GM21526 (cell line): Measurements from ENCODE around the gene EYS.
"Not testable (repeated sequence)": the region's sequence is repeated elsewhere in the genome, so short reads cannot be mapped to it uniquely, and the experiment has no call there.

Experiments used
- ATAC-seq: cut with Tn5 transposase; IDR thresholded peaks from one replicate; pipeline ENCODE4 v1.9.1; 2021; ENCODE audit warnings: moderate library complexity; ENCODE audit not compliant: unreplicated experiment, low FRiP score

The EYS gene

DNA sequence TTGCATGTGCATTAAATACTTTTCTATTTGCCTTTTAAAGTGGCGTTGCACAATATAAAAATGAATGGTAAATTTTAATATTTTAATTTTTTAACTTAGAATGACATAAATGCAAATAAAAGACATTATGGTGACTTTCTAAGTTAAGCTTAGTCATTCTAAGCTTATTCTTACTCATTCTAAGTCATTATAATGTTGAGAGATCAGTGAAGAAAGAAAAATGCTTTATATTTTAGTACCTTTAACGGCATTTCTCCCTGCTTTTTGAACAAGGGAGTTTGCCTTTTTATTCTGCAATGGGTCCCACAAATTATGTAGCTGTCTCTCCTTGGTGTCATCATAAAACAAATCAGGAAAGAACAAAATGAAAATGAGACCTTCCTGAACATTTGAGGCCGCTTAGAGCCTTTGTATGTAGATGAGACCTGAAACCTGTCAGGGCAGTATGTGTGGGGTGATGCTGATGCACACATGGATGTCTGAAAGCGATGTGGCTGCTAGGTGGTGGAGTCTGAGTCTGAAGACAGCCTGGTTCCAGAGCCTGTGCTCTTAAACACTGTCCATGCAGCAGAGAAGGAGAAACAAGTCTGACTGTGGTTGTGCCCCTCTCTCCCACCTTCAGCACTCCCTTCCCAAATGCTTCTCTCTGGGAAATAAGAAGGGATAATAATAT is 1913.4 kb downstream of the EYS start:
- no peak for ATAC-seq

DNA sequence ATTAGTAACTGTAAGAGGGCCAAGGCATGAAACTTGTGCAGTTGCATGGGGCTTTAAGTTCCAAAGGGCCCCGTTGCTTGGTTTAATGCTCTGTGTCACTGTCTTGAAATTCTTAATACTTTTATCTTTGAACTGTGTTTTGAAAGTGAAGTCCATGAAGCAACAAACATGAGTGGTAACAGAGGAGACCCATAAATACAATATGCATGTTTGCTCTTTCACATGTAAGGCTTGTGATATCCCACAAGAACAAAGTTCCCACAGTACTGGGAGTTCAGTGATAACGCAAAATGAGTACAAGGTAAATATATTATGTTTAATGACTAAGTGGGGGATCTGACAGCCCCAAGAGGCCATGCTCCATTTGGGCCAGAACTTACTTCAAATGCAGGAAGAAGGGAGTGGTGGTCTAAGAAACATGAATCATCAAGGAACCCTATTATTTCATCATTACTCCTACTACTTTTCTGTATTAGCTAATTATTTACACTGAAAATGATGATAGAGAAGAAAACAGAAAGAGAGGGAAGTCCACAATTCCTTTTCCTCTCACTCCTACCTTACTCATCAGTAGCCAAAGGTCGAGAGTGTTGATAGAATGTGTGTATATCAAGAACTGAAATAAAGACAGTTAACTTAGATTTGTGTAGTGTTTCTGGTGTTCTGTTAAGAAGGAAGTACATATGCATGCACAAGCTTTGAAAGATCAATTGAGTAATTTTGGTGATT is 1914.1 kb downstream of the EYS start:
- ATAC-seq, result no peak

DNA sequence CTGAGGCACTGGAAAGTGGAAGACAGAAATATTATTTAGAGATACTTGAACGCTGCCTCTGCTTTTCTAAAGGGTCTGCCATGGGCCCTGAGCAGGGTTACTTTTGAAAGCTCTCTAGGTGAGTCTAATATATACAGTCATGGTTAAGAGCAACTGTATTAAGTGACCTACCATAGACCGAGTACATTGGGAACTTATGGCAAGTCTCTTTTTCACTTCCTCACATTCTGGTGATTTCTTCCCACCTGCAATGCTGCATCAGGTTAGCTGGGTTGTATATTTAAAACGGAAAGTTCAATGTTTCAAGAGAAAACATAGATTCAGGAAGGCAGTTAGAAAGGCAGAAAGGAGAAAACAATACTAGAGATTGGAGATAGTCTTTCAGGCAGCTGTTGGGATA is 1916.7 kb downstream of the EYS start:
- ATAC-seq, result peak; percentile 71

DNA sequence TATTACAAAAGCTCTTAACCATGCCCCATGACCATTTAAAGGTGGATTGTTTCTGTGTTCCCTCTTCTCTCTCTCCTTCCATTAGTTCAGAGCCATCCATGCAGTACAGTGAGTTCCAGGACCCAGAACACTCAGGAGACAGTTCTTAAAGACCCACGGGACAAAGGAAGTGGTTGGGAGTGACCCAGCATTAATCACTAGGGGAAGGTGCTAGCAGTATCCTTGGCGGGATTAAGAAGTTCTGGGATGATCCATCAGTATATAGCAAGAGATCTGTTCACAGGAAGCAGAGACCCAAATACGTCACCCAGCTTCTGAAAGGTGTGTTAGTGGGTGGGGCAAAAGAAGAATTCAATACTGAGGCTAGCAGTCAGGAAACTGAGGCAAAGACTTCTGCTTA is 1917.3 kb downstream of the EYS start:
- ATAC-seq, result no peak

DNA sequence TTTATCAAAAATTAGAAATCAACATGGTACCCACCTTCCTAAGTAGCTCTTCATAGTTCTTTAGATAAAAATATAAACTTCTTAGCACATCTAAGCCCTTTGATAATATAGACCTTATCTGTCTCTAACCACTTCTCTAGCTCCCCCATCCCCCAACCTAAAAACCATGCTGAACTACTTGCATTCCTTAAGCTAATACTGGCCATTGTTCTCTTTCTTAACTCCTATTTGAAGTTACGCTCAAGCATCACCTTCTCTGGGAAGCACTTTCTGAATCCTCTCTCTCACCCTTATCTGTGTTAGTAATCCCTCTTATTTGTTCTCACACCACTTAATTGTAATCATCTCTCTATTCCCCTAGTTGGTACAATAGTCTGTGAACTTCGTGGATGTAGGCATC is 1918.5 kb downstream of the EYS start:
- no peak for ATAC-seq

DNA sequence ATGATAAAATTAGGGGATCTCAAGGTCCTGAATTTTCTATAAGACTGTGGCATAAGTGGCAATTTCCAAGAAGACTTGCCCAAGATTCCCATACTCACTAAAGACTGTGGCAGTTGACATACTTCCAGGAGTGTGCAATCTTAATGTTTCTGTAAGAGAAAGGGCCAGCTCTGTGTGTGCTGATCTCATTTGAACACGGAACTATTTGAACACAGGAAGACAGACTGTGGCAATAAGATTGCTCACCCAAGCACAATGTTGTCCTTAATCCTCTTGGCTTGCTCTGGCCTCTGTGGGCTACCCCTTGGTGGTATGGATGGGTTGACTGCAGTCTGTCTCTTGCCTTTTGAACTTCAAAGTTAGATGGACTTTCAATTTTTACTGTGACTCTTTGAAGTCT is 1920.0 kb downstream of the EYS start:
- no peak for ATAC-seq

DNA sequence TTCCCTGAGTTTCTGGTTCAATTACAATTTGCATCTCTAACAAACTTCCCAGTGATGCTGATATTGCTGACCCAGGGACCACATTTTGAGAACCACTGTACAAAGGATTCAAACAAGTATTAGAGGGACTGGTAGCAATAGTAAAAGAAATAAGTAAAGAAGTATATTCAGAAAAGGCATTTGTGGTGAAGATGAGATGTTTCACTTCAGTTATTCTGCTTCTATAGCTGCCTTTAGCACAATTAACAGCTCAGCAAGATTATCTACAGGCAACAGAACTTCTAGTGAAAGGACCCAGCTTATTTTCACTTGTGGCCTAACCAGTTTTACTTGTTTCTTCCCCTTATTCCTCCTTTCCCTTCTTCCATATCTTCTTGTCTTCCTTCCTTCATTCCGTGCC is 1922.0 kb downstream of the EYS start:
- no peak for ATAC-seq

DNA sequence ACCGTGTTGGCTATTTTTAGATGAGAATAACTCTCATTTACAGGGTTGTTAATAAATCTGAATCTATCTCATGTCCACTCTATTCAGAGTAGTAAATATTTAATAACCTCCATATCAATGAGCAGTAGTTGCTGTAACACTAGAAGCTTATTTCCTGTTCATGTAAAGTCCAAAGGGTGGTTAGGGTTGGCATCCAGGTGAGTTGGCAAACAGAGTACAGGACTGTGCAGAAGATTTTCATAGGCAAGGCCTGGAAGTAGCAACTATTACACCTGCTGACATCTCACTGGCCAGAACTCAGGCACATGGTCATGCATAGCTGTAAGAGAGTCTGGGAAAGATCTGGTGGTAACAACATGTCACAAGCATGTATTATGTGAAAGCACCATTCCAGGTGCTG is 1923.9 kb downstream of the EYS start:
- no peak for ATAC-seq

DNA sequence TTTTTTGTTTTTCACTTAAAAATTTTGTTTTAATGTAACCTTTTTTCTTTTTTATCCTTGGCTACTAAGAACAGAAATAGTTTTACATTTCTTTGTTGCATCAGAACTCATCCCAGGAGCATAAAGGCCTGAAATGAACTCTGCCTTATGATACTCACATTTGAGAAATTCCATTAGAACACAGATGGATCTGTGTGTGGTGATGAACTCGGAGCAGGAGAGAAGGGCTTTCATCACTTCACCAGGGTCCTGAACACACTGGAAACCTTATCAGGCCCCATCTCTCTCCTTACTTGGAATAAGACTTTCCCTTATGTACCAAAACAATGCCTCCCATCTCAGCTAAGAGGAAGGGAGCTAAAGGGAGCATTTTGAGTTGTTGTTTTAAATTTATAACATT is 1932.1 kb downstream of the EYS start:
- no peak for ATAC-seq

DNA sequence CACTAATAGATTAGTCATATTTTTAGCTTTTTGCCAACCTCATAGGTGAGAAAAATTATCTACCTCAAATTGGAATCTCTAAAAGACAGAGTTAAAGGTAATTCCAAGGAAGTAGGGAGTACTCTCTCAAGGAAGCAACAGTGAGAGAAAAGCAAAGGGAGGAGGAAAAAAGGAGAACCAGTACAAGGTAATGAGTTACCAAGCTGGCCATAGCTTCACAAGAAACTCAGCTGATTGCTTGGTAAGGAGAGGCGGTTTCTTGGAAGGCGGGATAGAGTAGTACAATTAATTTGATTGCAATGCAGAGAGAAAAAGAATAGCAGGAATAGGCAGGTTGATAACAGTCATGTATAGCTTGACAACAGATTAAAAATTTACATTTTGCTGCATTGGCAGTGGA is 1933.8 kb downstream of the EYS start:
- no peak for ATAC-seq

DNA sequence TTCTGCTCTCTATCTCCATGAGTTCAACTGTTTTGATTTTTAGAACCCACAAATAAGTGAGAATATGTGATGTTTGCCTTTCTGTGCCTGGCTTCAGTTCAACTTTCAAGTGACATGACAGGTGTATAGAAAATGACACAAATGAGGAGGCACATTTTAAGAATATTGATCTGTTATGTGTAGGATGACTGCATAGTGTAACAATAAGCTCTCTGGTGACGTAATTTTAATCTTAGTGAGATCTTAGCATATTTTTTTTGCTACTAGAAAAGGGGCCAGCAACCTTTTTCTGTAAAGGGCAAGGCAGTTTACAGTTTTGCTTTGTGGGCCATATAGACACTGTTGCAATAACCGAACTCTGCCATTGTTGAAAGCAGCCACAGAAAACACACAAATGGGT is 1941.2 kb downstream of the EYS start:
- no peak for ATAC-seq

DNA sequence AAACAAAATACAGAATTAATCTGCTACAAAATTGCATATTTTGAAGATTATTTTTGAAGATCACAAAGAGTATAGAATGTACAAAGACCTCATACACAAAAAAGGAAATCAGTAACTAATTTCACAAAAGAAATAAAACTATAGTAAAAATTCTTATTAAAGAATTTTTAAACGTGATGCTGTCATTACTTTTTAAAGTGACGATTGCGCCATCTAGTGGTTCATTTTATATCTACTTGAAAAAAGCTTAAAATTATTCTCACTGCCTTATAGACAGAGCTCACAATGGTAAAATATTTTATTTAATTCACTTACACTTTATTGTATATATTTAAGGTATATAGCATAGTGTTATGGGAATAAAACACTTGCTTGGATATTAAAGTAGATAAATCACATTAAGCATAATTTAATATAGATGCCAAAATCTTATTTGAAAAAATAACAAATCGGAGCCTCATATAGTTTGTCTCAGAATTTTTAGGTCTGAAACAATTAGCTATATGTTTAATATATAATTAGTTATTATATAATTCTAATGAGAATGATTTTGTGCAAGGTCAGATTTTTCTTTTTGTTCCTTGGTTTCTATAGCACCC is 1942.6 kb downstream of the EYS start:
- no peak for ATAC-seq

DNA sequence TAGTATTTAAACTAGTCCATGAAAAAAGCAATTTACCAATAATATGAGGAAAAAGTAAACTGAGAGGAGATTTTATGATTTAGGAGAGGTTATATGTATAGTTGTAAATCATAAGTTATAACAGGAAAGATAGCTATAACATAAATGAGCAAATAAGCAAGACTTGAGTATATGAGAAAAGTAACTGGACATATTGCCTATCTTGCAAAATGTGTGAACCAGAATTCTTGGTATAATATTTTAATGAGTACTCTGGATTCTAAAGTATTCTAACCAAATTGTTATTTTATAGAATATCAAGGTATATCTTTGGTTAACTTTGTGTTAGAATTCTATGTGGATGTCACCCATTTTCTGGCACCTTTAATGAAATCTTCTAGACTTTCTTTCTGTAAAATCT is 1946.8 kb downstream of the EYS start:
- no peak for ATAC-seq

DNA sequence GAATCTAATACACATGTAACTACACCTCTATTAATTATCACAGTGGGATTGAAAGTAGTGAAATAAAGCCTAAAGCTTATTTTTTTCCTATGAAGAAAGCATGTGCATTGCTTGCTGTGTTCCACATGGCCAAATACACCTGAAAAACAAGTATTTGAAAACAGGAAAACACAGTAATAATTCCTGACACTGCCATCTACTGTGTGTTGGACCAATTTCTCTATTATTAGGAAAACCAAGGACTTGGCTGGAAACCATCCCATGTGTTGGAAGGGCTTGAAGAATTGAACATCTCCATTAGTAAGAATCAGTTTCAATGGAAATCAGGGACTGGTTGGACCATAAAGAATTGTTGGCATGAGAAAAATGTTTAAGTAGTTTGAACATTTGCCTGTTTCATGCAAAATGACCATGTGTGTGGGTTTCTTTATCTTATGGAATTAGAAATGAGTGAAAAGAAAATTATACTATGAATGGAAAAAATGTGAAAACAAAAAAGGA is 1947.4 kb downstream of the EYS start:
- no peak for ATAC-seq

DNA sequence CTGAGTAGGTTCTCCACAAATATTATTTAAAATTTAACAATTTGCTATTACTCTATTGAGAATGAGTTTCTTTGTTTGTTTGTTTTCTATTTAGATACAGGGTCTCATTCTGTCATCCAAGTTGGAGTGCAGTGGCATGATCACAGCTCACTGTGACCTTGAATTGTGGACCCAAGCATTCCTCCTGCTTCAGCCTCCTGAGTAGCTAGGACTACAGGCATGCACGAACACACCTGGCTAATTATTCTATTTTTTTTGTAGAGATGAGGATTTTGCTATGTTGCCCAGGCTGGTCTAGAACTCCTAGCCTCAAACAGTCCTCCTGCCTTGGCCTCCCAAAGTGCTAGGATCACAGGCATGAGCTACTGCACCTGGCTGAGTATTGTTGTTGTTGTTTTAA is 1949.2 kb downstream of the EYS start:
- no peak for ATAC-seq

DNA sequence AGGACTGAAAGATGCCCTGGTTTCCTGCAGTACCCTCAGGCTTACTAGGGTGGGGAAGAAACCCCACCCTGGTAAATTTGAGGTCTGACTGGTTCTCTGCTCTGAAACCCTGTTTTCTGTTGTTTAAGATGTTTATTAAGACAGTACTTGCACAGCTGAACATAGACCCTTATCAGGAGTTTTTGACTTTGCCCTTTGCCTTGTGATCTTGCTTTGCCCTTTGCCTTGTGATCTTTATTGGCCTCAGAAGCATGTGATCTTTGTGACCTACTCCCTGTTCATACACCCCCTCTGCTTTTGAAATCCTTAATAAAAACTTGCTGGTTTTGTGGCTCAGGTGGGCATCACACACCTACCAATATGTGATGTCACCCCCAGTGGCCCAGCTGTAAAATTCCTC is 1949.8 kb downstream of the EYS start:
- ATAC-seq, result not testable (repeated sequence)

DNA sequence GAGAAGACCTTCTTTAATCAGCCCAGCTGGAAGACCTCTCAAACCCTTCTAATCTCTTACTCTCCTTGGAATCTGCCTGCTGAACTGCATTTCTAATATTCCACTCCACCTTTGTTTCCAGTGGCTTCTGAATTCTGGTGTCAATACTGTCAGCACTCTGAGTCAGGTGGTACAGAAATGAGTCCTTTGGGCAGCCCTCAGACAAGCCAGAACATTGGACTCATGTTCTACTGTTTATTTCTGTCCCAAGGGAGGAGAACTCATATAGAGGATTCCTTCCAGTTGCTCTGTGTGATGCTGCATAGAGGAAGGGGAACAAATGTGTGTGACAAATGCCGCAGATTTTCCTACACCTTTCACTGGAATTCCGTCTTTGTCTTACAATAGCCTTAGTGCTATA is 1956.6 kb downstream of the EYS start:
- no peak for ATAC-seq

DNA sequence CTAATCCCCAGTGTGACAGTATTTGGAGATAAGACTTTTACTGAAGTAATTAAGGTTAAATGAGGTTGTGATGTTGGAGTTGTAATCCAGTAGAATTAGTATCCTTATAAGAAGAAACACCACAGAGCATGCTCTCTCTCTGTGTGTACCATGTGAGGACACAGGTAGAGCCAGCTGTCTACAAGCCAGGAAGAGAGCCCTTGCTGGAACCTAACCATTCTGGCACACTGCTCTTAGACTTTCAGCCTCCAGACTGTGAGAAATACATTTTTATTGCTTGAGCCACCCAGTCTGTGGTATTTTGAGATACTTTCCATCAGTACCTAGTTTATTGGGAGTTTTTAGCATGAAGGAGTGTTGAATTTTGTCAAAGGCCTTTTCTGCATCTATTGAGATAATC is 1961.2 kb downstream of the EYS start:
- no peak for ATAC-seq

DNA sequence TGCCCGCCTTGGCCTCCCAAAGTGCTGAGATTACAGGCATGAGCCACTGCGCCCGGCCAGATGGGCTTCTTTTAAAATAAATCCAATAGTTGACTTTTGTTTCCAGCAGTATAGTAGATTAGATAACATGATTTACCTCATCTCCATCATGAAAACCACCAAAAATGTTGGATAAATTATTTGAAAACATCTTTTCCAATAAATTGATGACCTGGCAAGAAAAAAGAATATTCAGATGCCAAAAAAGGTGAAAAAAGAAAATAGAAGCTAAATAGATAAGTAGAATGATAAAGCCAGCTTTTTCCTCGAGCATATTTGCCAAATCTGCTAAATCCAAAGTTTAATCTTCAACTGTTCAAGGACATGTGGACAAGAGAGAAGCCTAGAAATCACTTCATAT is 1962.2 kb downstream of the EYS start:
- ATAC-seq, result no peak

DNA sequence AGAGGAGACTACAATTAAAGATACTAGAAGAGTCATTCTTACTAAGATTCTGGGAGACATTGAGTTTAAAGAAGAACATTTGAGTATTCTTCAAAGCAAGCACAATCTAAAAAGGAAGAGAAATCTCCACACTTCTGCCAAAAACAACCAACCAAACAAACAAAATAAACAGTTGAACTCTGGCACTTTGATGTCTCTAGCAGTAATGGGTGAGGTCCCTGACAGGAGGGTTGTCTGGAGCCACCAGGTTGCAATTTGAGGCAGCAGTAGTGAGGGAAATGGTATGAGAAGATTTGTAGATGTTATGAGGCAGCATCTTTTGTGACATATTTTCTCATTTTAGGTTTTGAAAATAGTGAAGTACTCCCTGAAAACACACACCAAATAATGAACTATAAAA is 1963.3 kb downstream of the EYS start:
- ATAC-seq, result no peak

DNA sequence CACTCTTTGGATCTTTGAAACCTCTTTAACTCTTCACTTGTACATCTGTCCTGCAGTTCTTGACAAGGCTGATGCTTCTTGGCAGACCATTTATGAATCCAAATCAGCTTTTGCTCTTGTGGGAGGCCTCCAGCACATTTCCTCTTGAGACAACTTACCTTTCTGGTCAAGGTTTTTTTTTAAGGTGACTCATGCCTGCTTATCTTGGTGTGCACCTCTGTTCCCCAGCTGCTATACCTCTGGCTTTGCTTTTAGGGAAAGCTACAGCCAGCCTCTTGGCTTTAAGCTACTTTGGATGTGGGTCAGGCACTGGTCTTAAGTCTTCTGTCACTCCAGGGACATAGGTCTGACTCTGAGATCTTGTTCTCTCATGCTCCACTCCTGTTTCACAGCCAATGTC is 1965.0 kb downstream of the EYS start:
- no peak for ATAC-seq

DNA sequence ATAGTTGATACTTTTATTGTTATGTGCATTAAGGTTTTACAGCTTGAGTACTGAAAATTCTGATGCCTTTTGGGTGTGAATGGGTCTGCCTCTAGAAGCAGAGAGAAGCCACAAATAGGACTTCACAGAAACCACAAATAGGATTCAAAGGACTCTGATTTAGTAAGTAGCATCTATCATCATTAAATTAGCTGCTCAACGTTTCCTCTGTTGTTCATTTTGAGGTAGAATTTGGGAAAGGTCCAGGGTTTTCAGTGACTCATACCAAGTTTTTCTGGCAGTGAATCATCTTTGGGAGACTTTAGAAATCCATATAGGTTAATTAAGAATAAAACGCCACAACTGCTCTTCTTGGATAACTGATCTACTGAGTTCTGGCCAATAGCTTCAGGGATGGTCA is 1966.3 kb downstream of the EYS start:
- ATAC-seq, result no peak
